Endodermal cell (in vitro differentiated cells): ENCODE results near the gene FGF3. TPM values are rescaled to one million over a fixed set of nuclear protein-coding genes. Genes with fewer than 3 reads are reported as not detected.

Experiments
- DNase-seq: peaks from one replicate; pipeline ENCODE4 v3.0.0-alpha.2; 2017
- H3K27ac ChIP-seq: 2 replicates; pipeline ENCODE4 v1.5.1; 2013; ENCODE audit warnings: mild to moderate bottlenecking, low read depth, low read length, moderate library complexity
- H3K27me3 ChIP-seq: 2 replicates; pipeline ENCODE4 v1.6.1; 2013; ENCODE audit warnings: mild to moderate bottlenecking, low read length, moderate library complexity; ENCODE audit not compliant: insufficient read depth, control insufficient read depth, poor library complexity, severe bottlenecking
- H3K36me3 ChIP-seq: 2 replicates; pipeline ENCODE4 v1.7.0; 2013; ENCODE audit warnings: mild to moderate bottlenecking, low read length, moderate library complexity; ENCODE audit not compliant: control insufficient read depth, insufficient read depth
- H3K4me1 ChIP-seq: one replicate; pipeline ENCODE4 v1.7.0; 2013; ENCODE audit warnings: low read length; ENCODE audit not compliant: control insufficient read depth, insufficient read depth
- H3K4me3 ChIP-seq: 2 replicates; pipeline ENCODE4 v1.5.1; 2013; ENCODE audit warnings: mild to moderate bottlenecking, low read length, moderate library complexity
- H3K9ac ChIP-seq: 2 replicates; pipeline ENCODE4 v1.6.1; 2013; ENCODE audit warnings: mild to moderate bottlenecking, low read length, moderate library complexity; ENCODE audit not compliant: poor library complexity, severe bottlenecking; ENCODE audit errors: extremely low read depth
- H3K9me3 ChIP-seq: 2 replicates; pipeline ENCODE4 v1.6.1; 2013; ENCODE audit warnings: mild to moderate bottlenecking, low read length, moderate library complexity; ENCODE audit not compliant: control insufficient read depth
- H3K27ac Mint-ChIP-seq: 2 replicates; pipeline ENCODE4 v1.8.0; 2020; ENCODE audit warnings: mixed read lengths
- H3K27me3 Mint-ChIP-seq: 2 replicates; pipeline ENCODE4 v1.8.0; 2021; ENCODE audit warnings: mild to moderate bottlenecking, mixed read lengths; ENCODE audit not compliant: insufficient read depth
- H3K36me3 Mint-ChIP-seq: 2 replicates; pipeline ENCODE4 v1.8.0; 2020; ENCODE audit warnings: low read depth, mixed read lengths
- H3K4me1 Mint-ChIP-seq: 2 replicates; pipeline ENCODE4 v1.8.0; 2020; ENCODE audit warnings: mixed read lengths
- H3K4me3 Mint-ChIP-seq: 2 replicates; pipeline ENCODE4 v1.8.0; 2020; ENCODE audit warnings: mild to moderate bottlenecking, moderate library complexity, mixed read lengths
- H3K9me3 Mint-ChIP-seq: 2 replicates; pipeline ENCODE4 v1.8.0; 2020; ENCODE audit warnings: mild to moderate bottlenecking, mixed read lengths
- CTCF ChIP-seq: fragments of 200-600 bp; sonication (generic); conservative IDR thresholded peaks from 2 replicates; pipeline ENCODE4 v1.5.0; 2021; ENCODE audit warnings: antibody characterized with exemption, mild to moderate bottlenecking
- WGBS, 2 experiments: methylation state at CpG; one replicate each; pipeline versions ENCODE4 v1.1.5 to v1.1.7; 2013; ENCODE audit warnings: missing lambda C conversion rate in 2 of 2, mixed read lengths in 1 of 2; ENCODE audit not compliant: insufficient coverage in 1 of 2, insufficient read length in 1 of 2; 5-methylcytosine and 5-hydroxymethylcytosine counted together
- long read RNA-seq, 4 experiments: library from polyadenylated mRNA in 2 of 4; library from RNA in 1 of 4; library from capped mRNA in 1 of 4; stranded (forward) in 3 of 4; unstranded in 1 of 4; transcript quantifications; one replicate each; pipeline ENCODE4 v2.0.0, GENCODE V29; 2020 to 2021; ENCODE audit warnings: inconsistent platforms in 1 of 4
- polyA plus RNA-seq, 2 experiments: library from polyadenylated mRNA; stranded (reverse); fragments of 50-300 nt; gene quantifications; one replicate each; pipeline ENCODE4 v1.2.3, GENCODE V29; 2013
- total RNA-seq, 2 donors: library from RNA; stranded (reverse); fragmentation: NEBNext Ultra II Directional in 1 of 2; extraction: Animal tissue kit (Norgen Biotek cat#: 25700) in 1 of 2; gene quantifications; 2 replicates in 1 of 2; 3 replicates in 1 of 2; pipeline ENCODE4 v1.2.1, GENCODE V29; 2021

FGF3 gene
- total RNA-seq = not detected
- polyA plus RNA-seq (2013, experiment 1 of 2) = 0.39 TPM
- 0.41 TPM for polyA plus RNA-seq (2013, experiment 2 of 2)
- long read RNA-seq, experiment 1 = 0 reads
- long read RNA-seq, experiment 2 = 0 reads
- long read RNA-seq, experiment 3 = 0 reads
- long read RNA-seq, experiment 4 = 0 reads

GRCh38 chr11:69818603-69819441 lies at the start of gene FGF3:
TSS of gene FGF3 (minus strand) at chr11:69819416. CDS start at chr11:69818933, 483 bp downstream.
- H3K4me3 ChIP-seq = no peak within 1 kb of the TSS
- H3K4me1 ChIP-seq = peaks cover 3% of the 10 kb centered on the region
- no peaks in the 10 kb centered on the region for H3K9me3 Mint-ChIP-seq
- no peak for TF ChIP-seq CTCF
- WGBS, 2 experiments = 1 to 3% methylated on average over 41 to 93 of the region's 105 CpGs
- H3K27me3 ChIP-seq = peaks cover 99% of the 10 kb centered on the region
- no peak within 1 kb of the TSS for H3K27ac Mint-ChIP-seq
- DNase-seq = peak; percentile 78
- H3K36me3 ChIP-seq = no peaks in the 10 kb centered on the region
- H3K27me3 Mint-ChIP-seq = peaks cover 95% of the 10 kb centered on the region
- peak within 1 kb of the TSS; percentile 21 for H3K4me3 Mint-ChIP-seq
- no peaks in the 10 kb centered on the region for H3K36me3 Mint-ChIP-seq
- H3K27ac ChIP-seq = no peak within 1 kb of the TSS
- H3K9me3 ChIP-seq = no peaks in the 10 kb centered on the region
- no peaks in the 10 kb centered on the region for H3K4me1 Mint-ChIP-seq
- H3K9ac ChIP-seq = no peak within 1 kb of the TSS

GRCh38 chr11:69868871-69869270 lies 49.7 kb upstream of the FGF3 start:
- Histone ChIP-seq H3K9me3 (no peaks in the 10 kb centered on the region), H3K27ac (no peak overlapping the region), H3K4me1 (no peaks in the 10 kb centered on the region), H3K9ac (no peak overlapping the region), H3K36me3 (no peaks in the 10 kb centered on the region), H3K27me3 (no peaks in the 10 kb centered on the region), H3K4me3 (no peak overlapping the region)
- Mint-ChIP-seq H3K4me3 (no peak overlapping the region), H3K9me3 (peaks cover 4% of the 10 kb centered on the region), H3K36me3 (no peaks in the 10 kb centered on the region), H3K27me3 (peaks cover 3% of the 10 kb centered on the region), H3K4me1 (no peaks in the 10 kb centered on the region), H3K27ac (no peak overlapping the region)
- peak; percentile 35 for DNase-seq
- WGBS, 2 experiments = 92 to 93% methylated on average over 6 to 8 of the region's 8 CpGs
- TF ChIP-seq CTCF = no peak

GRCh38 chr11:69868006-69868810 lies 49.0 kb upstream of the FGF3 start:
- H3K4me1 ChIP-seq = no peaks in the 10 kb centered on the region
- Mint-ChIP-seq H3K4me3 (no peak overlapping the region), H3K27ac (no peak overlapping the region), H3K36me3 (no peaks in the 10 kb centered on the region), H3K9me3 (peaks cover 4% of the 10 kb centered on the region), H3K4me1 (no peaks in the 10 kb centered on the region), H3K27me3 (peaks cover 5% of the 10 kb centered on the region)
- H3K4me3 ChIP-seq = no peak overlapping the region
- H3K9me3 ChIP-seq = no peaks in the 10 kb centered on the region
- no peaks in the 10 kb centered on the region for H3K27me3 ChIP-seq
- TF ChIP-seq CTCF = no peak
- DNase-seq = peak; percentile 55
- no peaks in the 10 kb centered on the region for H3K36me3 ChIP-seq
- H3K27ac ChIP-seq = no peak overlapping the region
- H3K9ac ChIP-seq = no peak overlapping the region
- 65 to 70% methylated on average over 19 to 41 of the region's 41 CpGs for WGBS, 2 experiments
